DND-41 (cell line): ENCODE results near the gene GPC6.

ENCODE experiments used
- ATAC-seq: fragments of 200-7000 bp; cut with Tn5 transposase; 3 replicates; pipeline ENCODE4 v1.9.1; 2021; ENCODE audit warnings: low read depth; ENCODE audit not compliant: insufficient read depth
- DNase-seq: peaks from one replicate; pipeline ENCODE4 v3.0.0-alpha.2; 2020
- H2AFZ ChIP-seq: 2 replicates; pipeline ENCODE4 v1.6.0; 2012; ENCODE audit warnings: low read depth, low read length
- H3K27ac ChIP-seq: 2 replicates; pipeline ENCODE4 v1.5.1; 2012; ENCODE audit warnings: low read length, inconsistent platforms
- H3K27me3 ChIP-seq: fragments of 200-600 bp; sonication (generic); 2 replicates; pipeline ENCODE4 v1.6.0; 2012; ENCODE audit warnings: low read length, mild to moderate bottlenecking, inconsistent platforms; ENCODE audit not compliant: insufficient read depth, poor library complexity
- H3K36me3 ChIP-seq: 2 replicates; pipeline ENCODE4 v1.5.1; 2012; ENCODE audit warnings: low read length, inconsistent platforms; ENCODE audit not compliant: insufficient read depth
- H3K4me1 ChIP-seq: 2 replicates; pipeline ENCODE4 v1.5.1; 2012; ENCODE audit warnings: mild to moderate bottlenecking, low read length; ENCODE audit not compliant: insufficient read depth
- H3K4me2 ChIP-seq: 2 replicates; pipeline ENCODE4 v1.6.0; 2012; ENCODE audit warnings: mild to moderate bottlenecking, moderate library complexity, low read length, inconsistent platforms; ENCODE audit not compliant: insufficient read depth
- H3K4me3 ChIP-seq, 2 experiments: fragments of 200-600 bp in 1 of 2; shearing (Covaris generic) in 1 of 2; 2 replicates each; pipeline ENCODE4 v1.5.1; 2012 to 2016; ENCODE audit warnings: inconsistent platforms in 2 of 2, low read length in 2 of 2, mild to moderate bottlenecking in 2 of 2, low read depth in 1 of 2, moderate library complexity in 1 of 2
- H3K79me2 ChIP-seq: 2 replicates; pipeline ENCODE4 v1.6.0; 2012; ENCODE audit warnings: low read length, inconsistent platforms; ENCODE audit not compliant: insufficient read depth
- H3K9ac ChIP-seq: 2 replicates; pipeline ENCODE4 v1.6.0; 2012; ENCODE audit warnings: low read depth, mild to moderate bottlenecking, inconsistent platforms, low read length, moderate library complexity
- H3K9me3 ChIP-seq: 2 replicates; pipeline ENCODE4 v1.5.1; 2012; ENCODE audit warnings: low read length, moderate library complexity, mild to moderate bottlenecking, inconsistent platforms; ENCODE audit not compliant: insufficient read depth, severe bottlenecking
- H4K20me1 ChIP-seq: 2 replicates; pipeline ENCODE4 v1.6.0; 2012; ENCODE audit warnings: low read length; ENCODE audit not compliant: insufficient read depth
- CTCF ChIP-seq: IDR thresholded peaks from 2 replicates; pipeline ENCODE4 v1.5.1; 2012; ENCODE audit warnings: borderline replicate concordance, low read length, moderate library complexity, mild to moderate bottlenecking; ENCODE audit not compliant: poor library complexity, severe bottlenecking; ENCODE audit errors: extremely low read depth
- EZH2 ChIP-seq: IDR thresholded peaks from 3 replicates; pipeline ENCODE4 v1.6.1; 2012; ENCODE audit warnings: borderline replicate concordance, low read depth, mild to moderate bottlenecking, moderate library complexity, low read length, inconsistent platforms; ENCODE audit not compliant: severe bottlenecking

GPC6 gene

DNA sequence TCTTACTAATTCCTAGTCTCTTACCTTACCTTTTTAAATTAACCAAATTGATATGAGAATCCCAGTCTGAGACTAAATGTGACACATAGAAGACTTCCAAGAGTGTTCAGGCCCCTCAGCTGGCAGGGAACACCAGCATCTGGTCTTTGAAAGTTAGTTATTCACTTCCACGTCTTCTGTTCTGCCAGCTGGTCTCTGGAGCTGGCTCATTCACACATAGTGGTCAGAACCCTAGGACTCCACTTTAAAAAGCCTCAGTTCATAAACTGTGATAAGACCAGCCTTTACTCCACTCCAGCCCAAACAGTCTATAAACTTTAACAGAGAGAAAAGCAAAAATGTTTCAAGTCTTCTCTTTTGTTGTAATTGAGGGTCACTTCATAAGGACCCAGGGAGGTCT, 989.9 kb downstream of the GPC6 start:
- no peak overlapping the region for H3K9ac ChIP-seq
- H2AFZ ChIP-seq = no peak overlapping the region
- no peaks in the 10 kb centered on the region for H3K4me1 ChIP-seq
- no peak overlapping the region for H3K4me3 ChIP-seq
- no peak overlapping the region for H3K4me2 ChIP-seq
- H3K36me3 ChIP-seq = no peaks in the 10 kb centered on the region
- TF ChIP-seq EZH2 = no peak
- no peak for TF ChIP-seq CTCF
- no peaks in the 10 kb centered on the region for H4K20me1 ChIP-seq
- H3K27me3 ChIP-seq = no peaks in the 10 kb centered on the region
- no peaks in the 10 kb centered on the region for H3K79me2 ChIP-seq
- ATAC-seq = no peak
- DNase-seq = no peak
- H3K27ac ChIP-seq = no peak overlapping the region
- no peaks in the 10 kb centered on the region for H3K9me3 ChIP-seq

DNA sequence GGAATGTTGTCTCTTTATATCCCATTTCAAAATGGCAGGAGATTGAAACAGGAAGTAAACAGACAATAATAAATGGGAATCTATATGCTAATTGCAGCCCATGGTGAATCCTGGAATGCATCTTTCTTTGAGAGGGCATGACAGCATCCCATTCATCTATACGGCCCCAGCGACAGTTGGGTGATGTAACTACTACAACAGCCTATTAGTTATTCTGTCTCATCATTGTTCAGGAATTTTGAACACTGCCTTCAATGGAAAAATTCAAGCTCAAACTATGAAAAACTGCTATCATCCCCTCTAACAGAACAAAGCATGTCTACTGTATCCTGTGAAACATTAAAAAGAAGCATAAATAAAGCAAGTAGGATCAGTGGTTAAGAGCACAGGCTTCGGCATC, 990.8 kb downstream of the GPC6 start:
- H3K27ac ChIP-seq = no peak overlapping the region
- H2AFZ ChIP-seq = no peak overlapping the region
- no peak for ATAC-seq
- TF ChIP-seq EZH2 (no peak), CTCF (no peak)
- H3K9me3 ChIP-seq = no peaks in the 10 kb centered on the region
- no peak overlapping the region for H3K4me3 ChIP-seq
- no peaks in the 10 kb centered on the region for H3K4me1 ChIP-seq
- no peak overlapping the region for H3K4me2 ChIP-seq
- H4K20me1 ChIP-seq = no peaks in the 10 kb centered on the region
- no peaks in the 10 kb centered on the region for H3K27me3 ChIP-seq
- H3K79me2 ChIP-seq = no peaks in the 10 kb centered on the region
- no peak overlapping the region for H3K9ac ChIP-seq
- no peaks in the 10 kb centered on the region for H3K36me3 ChIP-seq
- DNase-seq = no peak

DNA sequence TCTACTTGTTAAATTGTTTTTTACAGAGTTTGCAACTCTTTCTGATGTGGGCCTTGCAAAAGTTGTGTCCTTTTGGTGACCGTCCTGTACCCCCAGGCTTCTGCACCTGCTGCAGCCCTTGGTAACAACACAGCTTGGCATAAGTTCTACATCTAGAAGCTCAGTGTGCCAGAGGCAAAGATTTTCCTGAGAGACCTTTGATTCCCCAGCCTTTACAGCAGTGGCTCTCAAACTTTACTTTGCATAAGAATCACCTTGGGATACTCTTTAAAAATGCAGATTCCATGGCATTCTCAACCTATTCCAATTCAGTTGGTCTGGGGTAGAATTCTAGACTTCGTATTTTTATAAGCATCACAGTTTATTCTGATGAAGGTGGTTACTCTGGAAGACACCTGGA, 991.9 kb downstream of the GPC6 start:
- DNase-seq = no peak
- Histone ChIP-seq H3K27ac (no peak overlapping the region), H3K4me1 (no peaks in the 10 kb centered on the region), H3K36me3 (no peaks in the 10 kb centered on the region), H3K9ac (no peak overlapping the region), H3K9me3 (no peaks in the 10 kb centered on the region), H2AFZ (no peak overlapping the region), H3K4me2 (no peak overlapping the region), H3K79me2 (no peaks in the 10 kb centered on the region), H3K27me3 (no peaks in the 10 kb centered on the region), H3K4me3 (no peak overlapping the region), H4K20me1 (no peaks in the 10 kb centered on the region)
- no peak for TF ChIP-seq CTCF
- no peak for TF ChIP-seq EZH2
- no peak for ATAC-seq

- H3K27ac ChIP-seq = no peak overlapping the region
- H3K36me3 ChIP-seq = no peaks in the 10 kb centered on the region
- no peak overlapping the region for H3K4me3 ChIP-seq
- no peak overlapping the region for H3K9ac ChIP-seq
- no peaks in the 10 kb centered on the region for H3K4me1 ChIP-seq
- H2AFZ ChIP-seq = no peak overlapping the region
- H3K27me3 ChIP-seq = no peaks in the 10 kb centered on the region
- H4K20me1 ChIP-seq = no peaks in the 10 kb centered on the region
- H3K79me2 ChIP-seq = no peaks in the 10 kb centered on the region
- no peak for DNase-seq
- no peak for ATAC-seq
- TF ChIP-seq EZH2 (no peak), CTCF (no peak)
- H3K9me3 ChIP-seq = no peaks in the 10 kb centered on the region
- H3K4me2 ChIP-seq = no peak overlapping the region
Measured at GRCh38 chr13:94218951-94219350, 992.3 kb downstream of the GPC6 start.
